Astrocyte (in vitro differentiated cells and primary cell): Measurements from ENCODE around the gene YKT6.

ENCODE experiments used
- CTCF ChIP-seq: IDR thresholded peaks from 2 replicates; pipeline ENCODE4 v1.5.1; 2011; ENCODE audit warnings: low read depth, mild to moderate bottlenecking, inconsistent platforms, low read length, moderate library complexity; ENCODE audit not compliant: insufficient read depth
- EZH2 ChIP-seq: IDR thresholded peaks from 2 replicates; pipeline ENCODE4 v1.6.1; 2012; ENCODE audit warnings: mild to moderate bottlenecking, low read length, inconsistent platforms; ENCODE audit not compliant: insufficient read depth

GRCh38 chr7:44206008-44206407, 5.2 kb downstream of the YKT6 start:
- TF ChIP-seq CTCF (no peak), EZH2 (no peak)
